LoVo (cell line): ENCODE results near the gene KIAA1586.
"Not testable (repeated sequence)": the region's sequence is repeated elsewhere in the genome, so short reads cannot be mapped to it uniquely, and the experiment has no call there.

ENCODE experiments used
- DNase-seq: peaks from one replicate; pipeline ENCODE4 v3.0.0-alpha.2; 2016; ENCODE audit warnings: low spot score

Gene KIAA1586

GRCh38 chr6:57047257-57047585 is 728 bp downstream of the KIAA1586 start:
- DNase-seq = not testable (repeated sequence)

- DNase-seq = not testable (repeated sequence)
These were observed 1.4 kb downstream of the KIAA1586 start for GRCh38 chr6:57047859-57048258.

- no peak for DNase-seq
These were observed 2.1 kb downstream of the KIAA1586 start for GRCh38 chr6:57048577-57048976.

GRCh38 chr6:57063847-57064246 is 17.4 kb downstream of the KIAA1586 start:
- DNase-seq = no peak

GRCh38 chr6:57064809-57065208 is 18.3 kb downstream of the KIAA1586 start:
- no peak for DNase-seq

GRCh38 chr6:57068061-57068460 is 21.6 kb downstream of the KIAA1586 start:
- DNase-seq = no peak

GRCh38 chr6:57069228-57069627 is 22.7 kb downstream of the KIAA1586 start:
- no peak for DNase-seq

GRCh38 chr6:57069920-57070331 is 23.4 kb downstream of the KIAA1586 start:
- DNase-seq = no peak

- no peak for DNase-seq
These were observed 25.6 kb downstream of the KIAA1586 start for GRCh38 chr6:57072108-57072507.

- DNase-seq = no peak
These were observed 27.9 kb downstream of the KIAA1586 start for GRCh38 chr6:57074383-57074782.

- DNase-seq = no peak
These were observed 28.6 kb downstream of the KIAA1586 start for GRCh38 chr6:57075092-57075491.

GRCh38 chr6:57078531-57079207 is 32.2 kb downstream of the KIAA1586 start:
- DNase-seq = no peak

- DNase-seq = no peak
These were observed 39.0 kb downstream of the KIAA1586 start for GRCh38 chr6:57085471-57085870.

GRCh38 chr6:57086843-57087242 is 40.4 kb downstream of the KIAA1586 start:
- no peak for DNase-seq

- DNase-seq = no peak
These were observed 41.4 kb downstream of the KIAA1586 start for GRCh38 chr6:57087916-57088315.

- DNase-seq = no peak
These were observed 42.8 kb downstream of the KIAA1586 start for GRCh38 chr6:57089265-57089664.

- DNase-seq = peak; percentile 96
These were observed 43.4 kb downstream of the KIAA1586 start, which contains the start of gene ZNF451 for GRCh38 chr6:57089687-57090457. Gene ZNF451, plus strand, starts transcription at chr6:57090188. Its CDS starts 66 bp downstream, at chr6:57090254.

- not testable (repeated sequence) for DNase-seq
These were observed 44.1 kb downstream of the KIAA1586 start for GRCh38 chr6:57090458-57091067.

GRCh38 chr6:57091375-57091774 is 44.9 kb downstream of the KIAA1586 start:
- not testable (repeated sequence) for DNase-seq

- DNase-seq = no peak
These were observed 48.2 kb downstream of the KIAA1586 start for GRCh38 chr6:57094689-57095088.

- DNase-seq = no peak
These were observed 51.1 kb downstream of the KIAA1586 start for GRCh38 chr6:57097596-57097995.

- no peak for DNase-seq
These were observed 56.5 kb downstream of the KIAA1586 start for GRCh38 chr6:57102976-57103375.

- no peak for DNase-seq
These were observed 57.8 kb downstream of the KIAA1586 start for GRCh38 chr6:57104336-57104735.
